Epithelial cell of prostate (primary cell): ENCODE results near the gene TMEM217.

Experiments used
- DNase-seq: peaks from one replicate; pipeline ENCODE4 v3.0.0-alpha.2; 2011; ENCODE audit warnings: low read depth, low spot score
- H3K27ac ChIP-seq: fragments of 450-650 bp; 2 replicates; pipeline ENCODE4 v1.5.1; 2017; ENCODE audit warnings: mild to moderate bottlenecking

TMEM217 gene

DNA sequence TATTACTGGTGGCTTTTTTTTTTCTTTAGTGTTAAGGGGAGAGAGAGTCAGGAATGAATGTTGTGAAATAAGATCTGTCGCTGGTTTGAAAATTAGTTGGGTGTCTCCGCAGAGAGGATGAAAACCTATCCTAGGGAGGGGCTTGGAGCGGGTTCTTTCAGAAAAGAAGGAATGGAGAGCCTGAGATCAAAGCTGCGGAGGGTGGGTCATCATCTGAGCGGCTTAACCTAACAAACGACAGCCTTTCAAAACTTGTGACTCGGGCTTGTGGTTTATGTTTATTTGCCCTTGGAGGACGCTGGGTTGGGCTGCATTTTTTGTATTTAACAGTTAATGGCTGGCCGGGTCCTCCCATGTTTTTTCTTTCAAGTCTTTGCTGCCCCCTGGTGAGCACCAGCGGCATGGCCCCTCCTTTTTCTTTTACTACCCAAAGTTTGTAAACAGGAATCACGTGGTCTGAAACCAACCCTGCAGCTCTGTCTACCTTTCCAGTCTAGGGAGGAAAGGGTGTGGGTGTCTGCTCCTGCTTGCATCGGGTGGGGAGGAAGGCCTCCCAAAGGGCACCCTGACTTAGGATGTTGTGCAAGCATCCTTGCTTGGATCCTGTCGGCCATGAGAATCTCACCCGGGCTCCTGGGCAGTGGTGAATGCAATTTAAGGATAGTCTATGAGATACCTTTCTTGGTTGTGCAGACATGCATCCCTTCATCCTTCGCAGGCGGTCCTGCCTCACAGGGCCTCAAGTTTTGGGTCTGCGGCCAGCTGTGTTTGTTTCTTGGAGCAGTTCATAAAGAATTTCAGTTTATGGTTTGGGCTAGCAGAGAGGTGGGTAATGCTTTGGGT is 85.8 kb downstream of the TMEM217 start:
- DNase-seq = peak; percentile 70
- H3K27ac ChIP-seq = peak overlapping the region; percentile 94

DNA sequence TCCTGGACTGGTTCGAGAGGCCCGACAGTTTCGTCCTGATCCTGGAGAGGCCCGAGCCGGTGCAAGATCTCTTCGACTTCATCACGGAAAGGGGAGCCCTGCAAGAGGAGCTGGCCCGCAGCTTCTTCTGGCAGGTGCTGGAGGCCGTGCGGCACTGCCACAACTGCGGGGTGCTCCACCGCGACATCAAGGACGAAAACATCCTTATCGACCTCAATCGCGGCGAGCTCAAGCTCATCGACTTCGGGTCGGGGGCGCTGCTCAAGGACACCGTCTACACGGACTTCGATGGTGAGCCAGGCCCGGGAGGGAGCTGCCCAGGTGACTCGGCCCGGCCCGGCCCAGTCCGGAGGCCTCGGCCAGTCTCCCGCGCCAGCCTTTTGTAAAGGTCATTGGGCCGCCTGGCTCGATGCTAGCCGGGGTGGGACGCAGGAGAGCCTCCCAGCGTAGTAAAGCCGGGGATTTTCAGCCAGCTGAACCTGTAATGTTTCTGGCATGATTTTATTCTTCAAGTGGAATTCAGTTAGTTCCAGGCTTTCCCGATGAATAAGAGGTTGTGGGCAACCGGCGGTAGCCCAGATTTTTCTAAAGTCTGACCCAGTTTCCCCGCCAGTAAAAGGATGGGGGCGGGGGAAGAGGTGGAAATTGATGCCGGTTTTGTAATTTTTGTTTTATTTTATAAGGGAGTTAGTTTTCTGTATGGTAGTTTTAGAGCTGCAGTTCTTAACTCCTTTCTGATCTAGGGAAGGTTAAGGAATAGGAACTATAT is 86.6 kb downstream of the TMEM217 start:
- no peak for DNase-seq
- H3K27ac ChIP-seq = peak overlapping the region; percentile 94

GRCh38 chr6:37170273-37171200 is 87.4 kb downstream of the TMEM217 start:
- DNase-seq = no peak
- H3K27ac ChIP-seq = peak overlapping the region; percentile 94

GRCh38 chr6:37169496-37170272 is 88.3 kb downstream of the TMEM217 start, which contains the start of gene PIM1:
Gene PIM1 (plus strand): TSS chr6:37170152. CDS start chr6:37170576, 424 bp downstream.
- DNase-seq = peak; percentile 76
- H3K27ac ChIP-seq = peak within 1 kb of the TSS; percentile 94

GRCh38 chr6:37168811-37169495 is 89.0 kb downstream of the TMEM217 start:
- DNase-seq = no peak
- H3K27ac ChIP-seq = peak overlapping the region; percentile 94

DNA sequence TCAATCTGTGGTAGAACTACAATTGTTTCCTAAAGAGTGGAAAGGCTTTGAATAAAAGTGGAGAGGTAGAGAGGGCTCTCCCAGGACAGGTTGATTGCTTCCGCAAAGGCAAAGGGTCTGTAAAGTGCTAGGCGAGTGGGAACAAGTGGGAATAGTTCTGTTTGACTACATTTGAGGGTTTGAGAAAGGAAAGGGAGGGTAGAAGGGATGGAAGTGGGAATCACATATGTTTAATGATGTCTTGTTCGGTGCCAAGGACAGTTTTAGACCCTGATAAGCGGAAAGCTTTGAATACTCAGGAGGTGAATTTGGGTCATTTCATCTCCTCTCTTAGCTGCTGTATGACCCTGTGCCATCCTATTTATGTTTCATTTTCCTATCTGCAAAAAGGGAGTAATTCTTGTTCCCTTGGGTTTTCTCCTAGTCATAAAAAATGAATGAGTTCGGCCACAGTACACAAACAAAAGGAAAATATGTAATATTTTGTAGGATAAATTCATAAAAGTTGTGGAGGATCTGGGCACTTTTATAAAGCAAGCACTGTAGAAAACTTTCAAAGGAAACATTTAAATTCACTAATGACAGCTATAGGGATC is 89.7 kb downstream of the TMEM217 start:
- DNase-seq = no peak
- peak overlapping the region; percentile 94 for H3K27ac ChIP-seq

- no peak for DNase-seq
- no peak overlapping the region for H3K27ac ChIP-seq
Measured at GRCh38 chr6:37162740-37163139, 95.2 kb downstream of the TMEM217 start.
